HepG2 (cell line): Measurements from ENCODE around the gene RACGAP1. TPM values are rescaled to one million over a fixed set of nuclear protein-coding genes. Genes with fewer than 3 reads are reported as not detected.

Source experiments
- ATAC-seq: fragments of 200-7000 bp; cut with Tn5 transposase; 3 replicates; pipeline ENCODE4 v1.9.1; 2020; ENCODE audit warnings: mild to moderate bottlenecking, moderate library complexity
- BruUV-seq: library from RNA; stranded (reverse); fragments of 400-500 nt; replicated peaks from 2 replicates; lab custom pipeline; 2021; lab: Mats Ljungman, UMichigan
- CTCF ChIA-PET: fragments of 300-600 bp; formaldehyde crosslinking; extraction: SDS; loops from one replicate; lab custom pipeline; 2021; ENCODE audit warnings: low total read pairs, inconsistent platforms, low intra/inter-chr PET ratio; lab: Yijun Ruan, JAX
- POLR2A ChIA-PET: fragments of 350-600 bp; sonication (Branson Sonifier 250); formaldehyde crosslinking; loops from one replicate; lab custom pipeline; 2020; ENCODE audit warnings: antibody characterized with exemption, inconsistent platforms; lab: Yijun Ruan, JAX
- DNase-seq: peaks from one replicate; pipeline ENCODE4 v3.0.0-alpha.2; 2015; ENCODE audit warnings: low spot score
- FAIRE-seq: peaks from 3 replicates; lab custom pipeline; 2011; peaks lifted over from hg19 to GRCh38; lab: Jason Lieb, UNC
- H2AFZ ChIP-seq: one replicate; pipeline ENCODE4 v1.6.1; 2011; ENCODE audit warnings: low read length, inconsistent platforms
- H3K27ac ChIP-seq: fragments of 300-600 bp; 3 replicates; pipeline ENCODE4 v1.8.0; 2011; ENCODE audit warnings: mixed run types, mild to moderate bottlenecking, mixed read lengths, low read length, inconsistent platforms; ENCODE audit not compliant: insufficient read depth; ENCODE audit errors: extremely low read length
- H3K27me3 ChIP-seq, 2 experiments: fragments of 200-600 bp in 1 of 2; 2 replicates in 1 of 2; 3 replicates in 1 of 2; pipeline versions ENCODE4 v1.6.0 to v1.8.0; 2011; ENCODE audit warnings: low read length in 2 of 2, mild to moderate bottlenecking in 2 of 2, moderate library complexity in 2 of 2, inconsistent platforms in 1 of 2; ENCODE audit not compliant: insufficient read depth in 2 of 2, control insufficient read depth in 1 of 2
- H3K36me3 ChIP-seq, 2 experiments: fragments of 200-600 bp in 1 of 2; replicated peaks in 1 of 2; 2 replicates in 1 of 2; 3 replicates in 1 of 2; pipeline versions ENCODE4 v1.5.1 to v1.8.0; 2011; ENCODE audit warnings: low read length in 2 of 2, inconsistent platforms in 1 of 2; ENCODE audit not compliant: insufficient read depth in 2 of 2, control insufficient read depth in 1 of 2
- H3K4me1 ChIP-seq: 2 replicates; pipeline ENCODE4 v1.5.1; 2012; ENCODE audit warnings: low read length, inconsistent platforms; ENCODE audit not compliant: insufficient read depth
- H3K4me2 ChIP-seq: 2 replicates; pipeline ENCODE4 v1.6.0; 2011; ENCODE audit warnings: low read depth, low read length, inconsistent platforms
- H3K4me3 ChIP-seq, 3 experiments: fragments of 200-600 bp in 1 of 3; sonication (generic), shearing (Covaris generic) in 1 of 3; replicated peaks in 1 of 3; 2 replicates each; pipeline ENCODE4 v1.5.1; 2011 to 2016; ENCODE audit warnings: low read length in 3 of 3, inconsistent platforms in 2 of 3, low read depth in 2 of 3, mild to moderate bottlenecking in 2 of 3, control low read depth in 1 of 3, mixed read lengths in 1 of 3; ENCODE audit not compliant: insufficient read depth in 1 of 3
- H3K79me2 ChIP-seq: one replicate; pipeline ENCODE4 v1.6.1; 2011; ENCODE audit warnings: low read length, inconsistent platforms; ENCODE audit not compliant: insufficient read depth
- H3K9ac ChIP-seq: 2 replicates; pipeline ENCODE4 v1.6.0; 2011; ENCODE audit warnings: mild to moderate bottlenecking, low read depth, low read length, inconsistent platforms; ENCODE audit not compliant: insufficient read depth
- H3K9me3 ChIP-seq: 2 replicates; pipeline ENCODE4 v1.5.1; 2012; ENCODE audit warnings: mild to moderate bottlenecking, low read length
- H4K20me1 ChIP-seq: 2 replicates; pipeline ENCODE4 v1.6.0; 2011; ENCODE audit warnings: inconsistent platforms, mild to moderate bottlenecking, low read length, moderate library complexity; ENCODE audit not compliant: insufficient read depth
- CSRNP1 ChIP-seq: sonication (generic); formaldehyde crosslinking; IDR thresholded peaks from 2 replicates; pipeline ENCODE4 v1.8.1; 2023; ENCODE audit warnings: mild to moderate bottlenecking, missing genetic modification reagents
- HIVEP1 ChIP-seq: sonication (generic); formaldehyde crosslinking; IDR thresholded peaks from 2 replicates; pipeline ENCODE4 v1.4.0; 2020; ENCODE audit warnings: mild to moderate bottlenecking, missing genetic modification reagents
- HMGXB3 ChIP-seq: sonication (generic); formaldehyde crosslinking; IDR thresholded peaks from 2 replicates; pipeline ENCODE4 v1.4.0; 2020; ENCODE audit warnings: missing genetic modification reagents, borderline replicate concordance
- JUN ChIP-seq: sonication (generic); formaldehyde crosslinking; IDR thresholded peaks from 2 replicates; pipeline ENCODE4 v1.4.0; 2020; ENCODE audit warnings: mild to moderate bottlenecking, missing genetic modification reagents
- KMT2A ChIP-seq: sonication (generic); formaldehyde crosslinking; IDR thresholded peaks from 2 replicates; pipeline ENCODE4 v1.4.0; 2020; ENCODE audit warnings: missing genetic modification reagents
- NCOA2 ChIP-seq: sonication (generic); formaldehyde crosslinking; IDR thresholded peaks from 2 replicates; pipeline ENCODE4 v1.8.0; 2022; ENCODE audit warnings: inconsistent platforms
- SMARCE1 ChIP-seq: fragments of 450-650 bp; IDR thresholded peaks from 2 replicates; pipeline ENCODE4 v1.6.1; 2017; ENCODE audit warnings: borderline replicate concordance
- SOX5 ChIP-seq: IDR thresholded peaks from 2 replicates; pipeline ENCODE4 v1.6.1; 2016; ENCODE audit warnings: borderline replicate concordance
- ZBTB1 ChIP-seq: sonication (generic); formaldehyde crosslinking; IDR thresholded peaks from 2 replicates; pipeline ENCODE4 v1.4.0; 2020; ENCODE audit warnings: missing genetic modification reagents, borderline replicate concordance
- ZNF552 ChIP-seq: sonication (generic); formaldehyde crosslinking; IDR thresholded peaks from 2 replicates; pipeline ENCODE4 v1.9.0; 2022; ENCODE audit warnings: missing genetic modification reagents, mild to moderate bottlenecking, borderline replicate concordance
- ZNF777 ChIP-seq: sonication (generic); formaldehyde crosslinking; IDR thresholded peaks from 2 replicates; pipeline ENCODE4 v1.4.0; 2020; ENCODE audit warnings: missing genetic modification reagents
- ZSCAN21 ChIP-seq: sonication (generic); formaldehyde crosslinking; IDR thresholded peaks from 2 replicates; pipeline ENCODE4 v1.8.0; 2022; ENCODE audit warnings: mild to moderate bottlenecking, missing genetic modification reagents, moderate library complexity, borderline replicate concordance
- WGBS: methylation state at CpG from one replicate; pipeline ENCODE4 v1.1.6; 2017; ENCODE audit warnings: low lambda C conversion rate; 5-methylcytosine and 5-hydroxymethylcytosine counted together
- in situ Hi-C: cut with HindIII; loops from 2 replicates; pipeline ENCODE4 v1.10.0; 2017; ENCODE audit warnings: low pct_unique_long_range_greater_than_20kb; ENCODE audit not compliant: extremely low pct_ligation_motif_present
- intact Hi-C: fragments of 100-400 bp; cut with micrococcal nuclease; formaldehyde crosslinking; loops from one replicate; pipeline ENCODE4 v1.10.0; 2022; ENCODE audit not compliant: unreplicated experiment
- polyA plus RNA-seq, 8 experiments: library from polyadenylated mRNA; depleted of rRNA in 3 of 8; stranded (reverse) in 7 of 8; unstranded in 1 of 8; fragments of >200 nt; fragmentation: Illumina TruSeq in 4 of 8; extraction: Trizol in 4 of 8; gene quantifications; 2 replicates each; pipeline versions ENCODE4 v1.2.1 to v1.2.3, GENCODE V29; 2011 to 2016; ENCODE audit warnings: low read depth in 4 of 8, missing spikeins in 1 of 8, mixed read lengths in 1 of 8; ENCODE audit not compliant: insufficient read depth in 1 of 8
- total RNA-seq, 5 experiments: library from RNA; depleted of rRNA; stranded (reverse); fragments of >200 nt; fragmentation: Illumina TruSeq; extraction: Trizol; gene quantifications; 2 replicates each; pipeline ENCODE4 v1.2.3, GENCODE V29; 2016; ENCODE audit warnings: low read depth in 1 of 5
- TF ChIP-seq, protein P1 (sequence below): IDR thresholded peaks from 2 replicates; pipeline ENCODE4 v1.6.1; 2016; ENCODE audit warnings: missing biosample characterization, missing genetic modification reagents, low read depth

RACGAP1 gene
- total and polyA plus RNA-seq, 2 of the 13 experiments (the other 11 are each of a cell fraction or from before 2014, with no cell fraction given): 16.7 to 57.9 TPM

DNA sequence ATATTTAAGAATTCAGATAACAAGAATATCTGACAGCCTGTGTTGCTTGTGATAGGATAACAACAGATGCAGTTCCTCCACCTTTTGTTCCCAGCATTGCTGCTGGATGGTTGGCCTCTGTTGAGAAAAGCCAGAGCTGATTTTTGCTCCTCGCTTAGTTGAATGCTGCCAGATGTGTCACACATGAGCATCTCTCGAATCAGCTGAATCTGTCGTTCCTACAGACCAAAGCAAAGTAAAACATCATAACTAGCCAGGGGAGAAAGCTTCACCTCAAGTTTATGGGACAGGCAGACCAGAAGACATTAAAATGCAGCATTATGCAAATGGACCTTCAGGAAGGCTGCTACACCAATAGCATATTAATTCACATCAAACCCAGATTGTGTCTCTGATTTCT is 20.1 kb downstream of the RACGAP1 start:
- Histone ChIP-seq H3K9ac (no peak overlapping the region), H3K27me3 (no peaks in the 10 kb centered on the region), H3K79me2 (no peaks in the 10 kb centered on the region), H3K4me2 (no peak overlapping the region), H2AFZ (no peak overlapping the region), H4K20me1 (no peaks in the 10 kb centered on the region), H3K27ac (no peak overlapping the region), H3K4me1 (peaks cover 16% of the 10 kb centered on the region), H3K36me3 (peaks cover 9 to 67% of the 10 kb centered on the region in 2 experiments), H3K4me3 (no peak overlapping the region), H3K9me3 (no peaks in the 10 kb centered on the region)
- POLR2A ChIA-PET: no interaction called here
- no peak for FAIRE-seq
- ATAC-seq: no peak
- BruUV-seq: no TSS peak
- TF ChIP-seq JUN (CRISPR knock-in tag) (no peak), SOX5 (CRISPR knock-in tag) (no peak), CSRNP1 (CRISPR knock-in tag) (no peak), HIVEP1 (no peak), KMT2A (CRISPR knock-in tag) (no peak)
- in situ Hi-C loops (no loop called here), intact Hi-C loops (no loop called here)
- CTCF ChIA-PET: no interaction called here
- WGBS: 100% methylated on average over 3 of the region's 3 CpGs
- no peak for DNase-seq

- intact Hi-C loops: no loop called here
- no peak overlapping the region for H3K9ac ChIP-seq
- no TSS peak for BruUV-seq
- no peak overlapping the region for H2AFZ ChIP-seq
- FAIRE-seq (no peak), DNase-seq (no peak), ATAC-seq (no peak)
- H3K36me3 ChIP-seq: peaks cover 9 to 67% of the 10 kb centered on the region in 2 experiments
- no peaks in the 10 kb centered on the region for H3K79me2 ChIP-seq
- ChIA-PET CTCF (no interaction called here), POLR2A (no interaction called here)
- in situ Hi-C loops: no loop called here
- no peaks in the 10 kb centered on the region for H4K20me1 ChIP-seq
- H3K27me3 ChIP-seq: no peaks in the 10 kb centered on the region
- H3K4me2 ChIP-seq: no peak overlapping the region
- no peak overlapping the region for H3K27ac ChIP-seq
- no peak overlapping the region for H3K4me3 ChIP-seq
- no peaks in the 10 kb centered on the region for H3K9me3 ChIP-seq
- peaks cover 16% of the 10 kb centered on the region for H3K4me1 ChIP-seq
- TF ChIP-seq SMARCE1 (no peak), ZBTB1 (CRISPR knock-in tag) (no peak), ZNF552 (CRISPR knock-in tag) (no peak), ZNF777 (CRISPR knock-in tag) (no peak), HMGXB3 (CRISPR knock-in tag) (no peak), ZSCAN21 (CRISPR knock-in tag) (no peak), NCOA2 (no peak)
- TF ChIP-seq, protein P1, sequence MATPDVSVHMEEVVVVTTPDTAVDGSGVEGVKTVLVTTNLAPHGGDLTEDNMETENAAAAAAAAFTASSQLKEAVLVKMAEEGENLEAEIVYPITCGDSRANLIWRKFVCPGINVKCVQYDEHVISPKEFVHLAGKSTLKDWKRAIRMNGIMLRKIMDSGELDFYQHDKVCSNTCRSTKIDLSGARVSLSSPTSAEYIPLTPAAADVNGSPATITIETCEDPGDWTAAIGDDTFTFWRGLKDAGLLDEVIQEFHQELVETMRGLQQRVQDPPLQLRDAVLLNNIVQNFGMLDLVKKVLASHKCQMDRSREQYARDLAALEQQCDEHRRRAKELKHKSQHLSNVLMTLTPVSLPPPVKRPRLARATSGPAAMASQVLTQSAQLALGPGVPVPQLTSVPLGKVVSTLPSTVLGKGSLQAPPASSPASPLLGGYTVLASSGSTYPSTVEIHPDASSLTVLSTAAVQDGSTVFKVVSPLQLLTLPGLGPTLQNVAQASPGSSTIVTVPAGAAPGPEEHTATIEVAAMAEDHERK: no peak
These were observed 20.6 kb downstream of the RACGAP1 start for GRCh38 chr12:50004696-50005095.
